Hematopoietic multipotent progenitor cell (in vitro differentiated cells): Measurements from ENCODE around the gene CD36. TPM values are rescaled to one million over a fixed set of nuclear protein-coding genes. Genes with fewer than 3 reads are reported as not detected.
A peak's percentile ranks its signal among the peaks of the same experiment; 100 is the strongest.
"Not testable (repeated sequence)": the region's sequence is repeated elsewhere in the genome, so short reads cannot be mapped to it uniquely, and the experiment has no call there.

Experiments used
- DNase-seq, 3 donors: peaks; one replicate each; pipeline ENCODE4 v3.0.0-alpha.2; 2011 to 2015; ENCODE audit warnings: low read depth in 2 of 3, low spot score in 2 of 3
- total RNA-seq: library from RNA; depleted of rRNA; stranded (reverse); fragments of >200 nt; gene quantifications from one replicate; pipeline ENCODE4 v1.2.3, GENCODE V29; 2012

The CD36 gene
- total RNA-seq, 1 donor = 3.2 TPM

GRCh38 chr7:80649011-80649410, 10.6 kb downstream of the CD36 start:
- DNase-seq = no peak

- DNase-seq = no peak
Measured at GRCh38 chr7:80650030-80650429, 11.6 kb downstream of the CD36 start.

GRCh38 chr7:80651471-80651870, 13.0 kb downstream of the CD36 start:
- no peak for DNase-seq

- DNase-seq = no peak
Measured at GRCh38 chr7:80653244-80653643, 14.8 kb downstream of the CD36 start.

GRCh38 chr7:80654887-80655340, 16.5 kb downstream of the CD36 start:
- DNase-seq = no peak

GRCh38 chr7:80656029-80656428, 17.6 kb downstream of the CD36 start:
- no peak for DNase-seq

- DNase-seq = peak in 2 of 3 donors; percentile 37 to 74
Measured at GRCh38 chr7:80659120-80660055, 20.9 kb downstream of the CD36 start.

GRCh38 chr7:80660939-80661338, 22.5 kb downstream of the CD36 start:
- DNase-seq = no peak

- peak in 1 of 3 donors; percentile 34 for DNase-seq
Measured at GRCh38 chr7:80661729-80662128, 23.3 kb downstream of the CD36 start.

GRCh38 chr7:80662252-80662651, 23.8 kb downstream of the CD36 start:
- DNase-seq = no peak

GRCh38 chr7:80665526-80665925, 27.1 kb downstream of the CD36 start:
- no peak for DNase-seq

GRCh38 chr7:80666376-80666775, 27.9 kb downstream of the CD36 start:
- no peak for DNase-seq

GRCh38 chr7:80669367-80669766, 30.9 kb downstream of the CD36 start:
- not testable (repeated sequence) for DNase-seq

GRCh38 chr7:80671744-80672143, 33.3 kb downstream of the CD36 start:
- DNase-seq = peak in 1 of 3 donors; percentile 21

- DNase-seq = no peak
Measured at GRCh38 chr7:80675090-80675489, 36.6 kb downstream of the CD36 start.

- no peak for DNase-seq
Measured at GRCh38 chr7:80676404-80676803, 38.0 kb downstream of the CD36 start.

- no peak for DNase-seq
Measured at GRCh38 chr7:80677629-80678028, 39.2 kb downstream of the CD36 start.

- no peak for DNase-seq
Measured at GRCh38 chr7:80678707-80679106, 40.3 kb downstream of the CD36 start.

GRCh38 chr7:80679921-80680907, 41.8 kb downstream of the CD36 start:
- peak in 1 of 3 donors; percentile 55 for DNase-seq

- peak in 2 of 3 donors; percentile 29 to 57 for DNase-seq
Measured at GRCh38 chr7:80681272-80681885, 42.9 kb downstream of the CD36 start.

- DNase-seq = no peak
Measured at GRCh38 chr7:80682744-80683143, 44.3 kb downstream of the CD36 start.
